Ascending aorta (tissue), 2 donors: ENCODE measurements around the gene SENP1. TPM values are rescaled to one million over a fixed set of nuclear protein-coding genes. Genes with fewer than 3 reads are reported as not detected.

Experiments used
- DNase-seq, 2 donors: peaks; one replicate each; pipeline ENCODE4 v3.0.0-alpha.2; 2019; ENCODE audit warnings: low spot score in 2 of 2
- H3K27ac ChIP-seq, 2 donors: fragments of 200-600 bp; sonication (generic); one replicate each; pipeline ENCODE4 v1.5.1; 2016 to 2017; ENCODE audit warnings: mild to moderate bottlenecking in 1 of 2
- H3K27me3 ChIP-seq: fragments of 200-600 bp; sonication (generic); one replicate; pipeline ENCODE4 v1.5.1; 2017
- H3K36me3 ChIP-seq, 2 donors: fragments of 200-600 bp; sonication (generic); one replicate each; pipeline ENCODE4 v1.5.1; 2016
- H3K4me1 ChIP-seq, 2 donors: fragments of 200-600 bp; sonication (generic); one replicate each; pipeline ENCODE4 v1.5.1; 2016 to 2017; ENCODE audit warnings: mild to moderate bottlenecking in 1 of 2
- H3K4me3 ChIP-seq, 2 donors: fragments of 200-600 bp; sonication (generic); one replicate each; pipeline ENCODE4 v1.5.1; 2016 to 2017; ENCODE audit warnings: mild to moderate bottlenecking in 1 of 2
- H3K9me3 ChIP-seq, 2 donors: fragments of 200-600 bp; sonication (generic); one replicate each; pipeline ENCODE4 v1.5.1; 2016
- CTCF ChIP-seq, 3 experiments: fragments of 200-600 bp in 2 of 3; fragments of 450-650 bp in 1 of 3; sonication (generic) in 2 of 3; IDR thresholded peaks; one replicate each; pipeline ENCODE4 v1.5.1; 2016 to 2019; ENCODE audit warnings: antibody characterized with exemption in 3 of 3, mild to moderate bottlenecking in 1 of 3, moderate library complexity in 1 of 3
- intact Hi-C: fragments of 100-400 bp; cut with DNase I; formaldehyde crosslinking; loops from one replicate; pipeline ENCODE4 v1.15.1; 2023
- total RNA-seq: library from RNA; depleted of rRNA; stranded (reverse); fragments of >200 nt; gene quantifications from one replicate; pipeline ENCODE4 v1.1.0, GENCODE V29; 2016

SENP1 gene
- total RNA-seq, 1 donor from 2014 or later, result 11.3 TPM

GRCh38 chr12:48002414-48002730 is 103.5 kb downstream of the SENP1 start:
- TF ChIP-seq CTCF (IDR thresholded peaks at IDR 0.05), result no peak
- Histone ChIP-seq H3K27me3 (peaks cover 12% of the 10 kb centered on the region), H3K4me3 (peak overlapping the region; percentile 68 to 73), H3K27ac (no peak overlapping the region), H3K36me3 (no peaks in the 10 kb centered on the region), H3K4me1 (peaks cover 14 to 32% of the 10 kb centered on the region in 2 donors), H3K9me3 (no peaks in the 10 kb centered on the region)
- no peak for DNase-seq
- intact Hi-C loops, result loop anchor here (10.0 kb wide), 1 partner anchor 152 kb away; the partner anchor contains the start of gene ASB8

GRCh38 chr12:48001505-48002413 is 104.1 kb downstream of the SENP1 start:
- H3K36me3 ChIP-seq, result no peaks in the 10 kb centered on the region
- peak in 1 of 2 donors; percentile 74 for DNase-seq
- H3K27ac ChIP-seq, result peak overlapping the region in 1 of 2 donors; percentile 45
- peaks cover 14 to 32% of the 10 kb centered on the region in 2 donors for H3K4me1 ChIP-seq
- H3K4me3 ChIP-seq, result peak overlapping the region; percentile 68 to 73
- TF ChIP-seq CTCF (IDR thresholded peaks at IDR 0.05), result no peak
- no peaks in the 10 kb centered on the region for H3K9me3 ChIP-seq
- intact Hi-C loops, result loop anchor here (10.0 kb wide), 1 partner anchor 153 kb away; the partner anchor contains the start of gene ASB8
- H3K27me3 ChIP-seq, result peaks cover 12% of the 10 kb centered on the region

- Histone ChIP-seq H3K9me3 (no peaks in the 10 kb centered on the region), H3K27ac (peak overlapping the region in 1 of 2 donors; percentile 45), H3K27me3 (peaks cover 12% of the 10 kb centered on the region), H3K36me3 (no peaks in the 10 kb centered on the region), H3K4me3 (peak overlapping the region; percentile 68 to 73), H3K4me1 (peaks cover 14 to 32% of the 10 kb centered on the region in 2 donors)
- TF ChIP-seq CTCF (IDR thresholded peaks at IDR 0.05), result no peak
- intact Hi-C loops, result loop anchor here (10.0 kb wide), 1 partner anchor 154 kb away; the partner anchor contains the start of gene ASB8
- DNase-seq, result no peak
These were observed 104.9 kb downstream of the SENP1 start for GRCh38 chr12:48000878-48001504.

- no peak overlapping the region for H3K27ac ChIP-seq
- no peaks in the 10 kb centered on the region for H3K9me3 ChIP-seq
- DNase-seq, result no peak
- no peak for TF ChIP-seq CTCF (IDR thresholded peaks at IDR 0.05)
- H3K27me3 ChIP-seq, result peaks cover 10% of the 10 kb centered on the region
- intact Hi-C loops, result loop anchor here (10.0 kb wide), 1 partner anchor 155 kb away; the partner anchor contains the start of gene ASB8
- H3K4me3 ChIP-seq, result no peak overlapping the region
- peaks cover 13 to 27% of the 10 kb centered on the region in 2 donors for H3K4me1 ChIP-seq
- H3K36me3 ChIP-seq, result no peaks in the 10 kb centered on the region
These were observed 106.1 kb downstream of the SENP1 start for GRCh38 chr12:47999816-48000215.

- Histone ChIP-seq H3K27ac (no peak overlapping the region), H3K9me3 (no peaks in the 10 kb centered on the region), H3K4me3 (no peak overlapping the region), H3K4me1 (peaks cover 0 to 3% of the 10 kb centered on the region in 2 donors), H3K27me3 (no peaks in the 10 kb centered on the region), H3K36me3 (no peaks in the 10 kb centered on the region)
- DNase-seq, result no peak
- TF ChIP-seq CTCF (IDR thresholded peaks at IDR 0.05), result no peak
- intact Hi-C loops, result no loop called here
These were observed 108.6 kb downstream of the SENP1 start for GRCh38 chr12:47997321-47997720.
